GM23338 (cell line): ENCODE results near the gene TVP23A. TPM values are rescaled to one million over a fixed set of nuclear protein-coding genes. Genes with fewer than 3 reads are reported as not detected.

Experiments used
- ATAC-seq: fragments of 200-7000 bp; cut with Tn5 transposase; 3 replicates; pipeline ENCODE4 v1.9.1; 2020
- DNase-seq: peaks from one replicate; pipeline ENCODE4 v3.0.0-alpha.2; 2015; ENCODE audit warnings: low spot score
- H2AFZ ChIP-seq: fragments of 200-600 bp; sonication (generic); 2 replicates; pipeline ENCODE4 v1.8.0; 2016; ENCODE audit warnings: antibody characterized with exemption, mild to moderate bottlenecking, moderate library complexity
- H3F3A ChIP-seq: fragments of 200-600 bp; sonication (generic); replicated peaks from 2 replicates; pipeline ENCODE4 v1.8.0; 2017; ENCODE audit warnings: antibody characterized with exemption, mixed run types, low read depth
- H3K27ac ChIP-seq: fragments of 200-600 bp; sonication (generic); 2 replicates; pipeline ENCODE4 v1.6.1; 2016; ENCODE audit warnings: low read depth
- H3K27me3 ChIP-seq: fragments of 200-600 bp; sonication (generic); 2 replicates; pipeline ENCODE4 v1.8.0; 2016; ENCODE audit warnings: mild to moderate bottlenecking, mixed run types, moderate library complexity; ENCODE audit not compliant: insufficient read depth
- H3K36me3 ChIP-seq: fragments of 200-600 bp; sonication (generic); 2 replicates; pipeline ENCODE4 v1.8.0; 2016; ENCODE audit warnings: mild to moderate bottlenecking; ENCODE audit not compliant: insufficient read depth
- H3K4me1 ChIP-seq: fragments of 200-600 bp; sonication (generic); 2 replicates; pipeline ENCODE4 v1.8.0; 2016; ENCODE audit warnings: mild to moderate bottlenecking, moderate library complexity; ENCODE audit not compliant: insufficient read depth
- H3K4me2 ChIP-seq: fragments of 200-600 bp; sonication (generic); 2 replicates; pipeline ENCODE4 v1.7.1; 2017; ENCODE audit warnings: mixed run types
- H3K4me3 ChIP-seq: fragments of 200-600 bp; sonication (generic); 2 replicates; pipeline ENCODE4 v1.6.1; 2016; ENCODE audit warnings: mixed run types
- H3K79me2 ChIP-seq: fragments of 200-600 bp; sonication (generic); replicated peaks from 2 replicates; pipeline ENCODE4 v1.8.0; 2017; ENCODE audit warnings: mild to moderate bottlenecking; ENCODE audit not compliant: insufficient read depth
- H3K9me2 ChIP-seq: fragments of 200-600 bp; sonication (generic); 2 replicates; pipeline ENCODE4 v1.8.0; 2017; ENCODE audit not compliant: insufficient read depth
- H4K20me1 ChIP-seq: fragments of 200-600 bp; sonication (generic); replicated peaks from 2 replicates; pipeline ENCODE4 v1.8.0; 2017; ENCODE audit warnings: mild to moderate bottlenecking; ENCODE audit not compliant: insufficient read depth
- H3K27ac Mint-ChIP-seq: 2 replicates; pipeline ENCODE4 v1.8.0; 2020; ENCODE audit warnings: inconsistent platforms, mild to moderate bottlenecking, moderate library complexity, mixed read lengths
- H3K27me3 Mint-ChIP-seq: 3 replicates; pipeline ENCODE4 v1.8.0; 2022; ENCODE audit warnings: low read depth, mild to moderate bottlenecking, moderate library complexity, mixed read lengths, inconsistent platforms; ENCODE audit not compliant: insufficient read depth, poor library complexity
- H3K36me3 Mint-ChIP-seq: 3 replicates; pipeline ENCODE4 v1.8.0; 2021; ENCODE audit warnings: low read depth, mild to moderate bottlenecking, inconsistent platforms, moderate library complexity, mixed read lengths
- H3K4me1 Mint-ChIP-seq: 3 replicates; pipeline ENCODE4 v1.8.0; 2020; ENCODE audit warnings: mild to moderate bottlenecking, inconsistent platforms, mixed read lengths
- H3K4me3 Mint-ChIP-seq: 3 replicates; pipeline ENCODE4 v1.8.0; 2021; ENCODE audit warnings: moderate library complexity, mild to moderate bottlenecking, inconsistent platforms, mixed read lengths
- H3K9me3 Mint-ChIP-seq: 3 replicates; pipeline ENCODE4 v1.8.0; 2020; ENCODE audit warnings: moderate library complexity, mild to moderate bottlenecking, inconsistent platforms, mixed read lengths
- CREB1 ChIP-seq: fragments of 250-450 bp; sonication (Bioruptor Pico); IDR thresholded peaks from 2 replicates; pipeline ENCODE4 v1.5.0; 2020; ENCODE audit warnings: low read depth, mild to moderate bottlenecking, moderate library complexity
- EZH2 ChIP-seq: fragments of 200-600 bp; sonication (generic); IDR thresholded peaks from one replicate; pipeline ENCODE4 v1.8.0; 2017; ENCODE audit warnings: antibody characterized with exemption, mild to moderate bottlenecking, low read depth; ENCODE audit not compliant: unreplicated experiment
- EZH2phosphoT487 ChIP-seq: fragments of 200-600 bp; sonication (generic); IDR thresholded peaks from one replicate; pipeline ENCODE4 v1.8.1; 2018; ENCODE audit warnings: antibody characterized with exemption; ENCODE audit not compliant: unreplicated experiment
- JUNB ChIP-seq: IDR thresholded peaks from one replicate; pipeline ENCODE4 v1.6.1; 2016; ENCODE audit warnings: antibody characterized with exemption; ENCODE audit not compliant: unreplicated experiment
- NANOG ChIP-seq: IDR thresholded peaks from 2 replicates; pipeline ENCODE4 v1.6.1; 2016; ENCODE audit warnings: antibody characterized with exemption, borderline replicate concordance
- POLR2AphosphoS5 ChIP-seq: IDR thresholded peaks from 2 replicates; pipeline ENCODE4 v1.6.1; 2016; ENCODE audit warnings: antibody characterized with exemption, low read depth
- STAT1 ChIP-seq: IDR thresholded peaks from one replicate; pipeline ENCODE4 v1.6.1; 2016; ENCODE audit warnings: antibody characterized with exemption; ENCODE audit not compliant: unreplicated experiment
- ZNF114 ChIP-seq: fragments of 250-450 bp; sonication (Bioruptor Pico); IDR thresholded peaks from 2 replicates; pipeline ENCODE4 v1.5.0; 2020; ENCODE audit warnings: mild to moderate bottlenecking, moderate library complexity
- ZNF331 ChIP-seq: fragments of 250-450 bp; sonication (Bioruptor Pico); IDR thresholded peaks from 2 replicates; pipeline ENCODE4 v1.5.0; 2020; ENCODE audit warnings: low read depth, mild to moderate bottlenecking, moderate library complexity
- polyA plus RNA-seq: library from polyadenylated mRNA; unstranded; fragments of >200 nt; fragmentation: Nextera tagmentation; extraction: Ambion mirVana; gene quantifications from 2 replicates; pipeline ENCODE4 v1.2.1, GENCODE V29; 2016
- total RNA-seq: library from RNA; depleted of rRNA; stranded (reverse); fragments of >200 nt; shearing (Covaris generic); gene quantifications from 2 replicates; pipeline ENCODE4 v1.2.3, GENCODE V29; 2014
- TF ChIP-seq, protein P1 (sequence below), 2 experiments: fragments of 200-600 bp in 1 of 2; sonication (generic) in 1 of 2; conservative IDR thresholded peaks; 2 replicates each; pipeline versions ENCODE4 v1.5.1 to v1.6.1; 2016 to 2017; ENCODE audit warnings: antibody characterized with exemption in 2 of 2, low read depth in 2 of 2, mild to moderate bottlenecking in 2 of 2, moderate library complexity in 1 of 2
- TF ChIP-seq, protein P2 (sequence below): fragments of 250-450 bp; sonication (Bioruptor Pico); IDR thresholded peaks from 2 replicates; pipeline ENCODE4 v1.5.0; 2020; ENCODE audit warnings: mild to moderate bottlenecking, moderate library complexity
- TF ChIP-seq, protein P3 (sequence below): IDR thresholded peaks from one replicate; pipeline ENCODE4 v1.6.1; 2018; ENCODE audit warnings: antibody characterized with exemption; ENCODE audit not compliant: unreplicated experiment
- TF ChIP-seq, protein P4 (sequence below): IDR thresholded peaks from 2 replicates; pipeline ENCODE4 v1.6.1; 2016; ENCODE audit warnings: antibody characterized with exemption

TVP23A gene
- total and polyA plus RNA-seq, 2 experiments from 2014 or later = 2.8 to 4.5 TPM

DNA sequence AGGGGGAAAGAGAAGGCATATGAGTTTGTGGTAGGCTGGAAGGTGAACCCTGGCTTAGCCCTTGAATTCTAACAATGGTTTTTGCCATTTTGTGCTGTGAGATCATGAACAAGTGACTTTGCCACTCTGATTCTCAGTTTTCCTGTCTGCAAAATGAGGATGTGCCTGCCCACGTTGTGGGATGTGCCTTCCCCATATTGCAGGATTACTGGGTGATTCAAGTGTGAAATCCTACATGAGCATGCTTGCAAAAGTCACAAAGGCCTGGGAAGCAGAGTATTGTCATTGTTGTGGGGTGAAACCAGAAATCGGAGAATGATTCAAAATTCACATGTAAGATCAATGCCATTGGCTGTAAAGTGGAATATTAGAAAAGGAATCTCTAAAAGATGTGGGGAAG lies 28.6 kb upstream of the TVP23A start:
- H3K9me3 Mint-ChIP-seq = no peaks in the 10 kb centered on the region
- H3K4me1 ChIP-seq = no peaks in the 10 kb centered on the region
- TF ChIP-seq NANOG (no peak), POLR2AphosphoS5 (no peak), JUNB (no peak), CREB1 (CRISPR knock-in tag) (no peak), ZNF331 (CRISPR knock-in tag) (no peak), ZNF114 (no peak), STAT1 (no peak), EZH2 (no peak), EZH2phosphoT487 (no peak)
- TF ChIP-seq, protein P1, sequence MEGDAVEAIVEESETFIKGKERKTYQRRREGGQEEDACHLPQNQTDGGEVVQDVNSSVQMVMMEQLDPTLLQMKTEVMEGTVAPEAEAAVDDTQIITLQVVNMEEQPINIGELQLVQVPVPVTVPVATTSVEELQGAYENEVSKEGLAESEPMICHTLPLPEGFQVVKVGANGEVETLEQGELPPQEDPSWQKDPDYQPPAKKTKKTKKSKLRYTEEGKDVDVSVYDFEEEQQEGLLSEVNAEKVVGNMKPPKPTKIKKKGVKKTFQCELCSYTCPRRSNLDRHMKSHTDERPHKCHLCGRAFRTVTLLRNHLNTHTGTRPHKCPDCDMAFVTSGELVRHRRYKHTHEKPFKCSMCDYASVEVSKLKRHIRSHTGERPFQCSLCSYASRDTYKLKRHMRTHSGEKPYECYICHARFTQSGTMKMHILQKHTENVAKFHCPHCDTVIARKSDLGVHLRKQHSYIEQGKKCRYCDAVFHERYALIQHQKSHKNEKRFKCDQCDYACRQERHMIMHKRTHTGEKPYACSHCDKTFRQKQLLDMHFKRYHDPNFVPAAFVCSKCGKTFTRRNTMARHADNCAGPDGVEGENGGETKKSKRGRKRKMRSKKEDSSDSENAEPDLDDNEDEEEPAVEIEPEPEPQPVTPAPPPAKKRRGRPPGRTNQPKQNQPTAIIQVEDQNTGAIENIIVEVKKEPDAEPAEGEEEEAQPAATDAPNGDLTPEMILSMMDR (conservative IDR thresholded peaks at IDR 0.05; ENCODE audit: low read depth in 2 of 2) = no peak
- TF ChIP-seq, protein P2, sequence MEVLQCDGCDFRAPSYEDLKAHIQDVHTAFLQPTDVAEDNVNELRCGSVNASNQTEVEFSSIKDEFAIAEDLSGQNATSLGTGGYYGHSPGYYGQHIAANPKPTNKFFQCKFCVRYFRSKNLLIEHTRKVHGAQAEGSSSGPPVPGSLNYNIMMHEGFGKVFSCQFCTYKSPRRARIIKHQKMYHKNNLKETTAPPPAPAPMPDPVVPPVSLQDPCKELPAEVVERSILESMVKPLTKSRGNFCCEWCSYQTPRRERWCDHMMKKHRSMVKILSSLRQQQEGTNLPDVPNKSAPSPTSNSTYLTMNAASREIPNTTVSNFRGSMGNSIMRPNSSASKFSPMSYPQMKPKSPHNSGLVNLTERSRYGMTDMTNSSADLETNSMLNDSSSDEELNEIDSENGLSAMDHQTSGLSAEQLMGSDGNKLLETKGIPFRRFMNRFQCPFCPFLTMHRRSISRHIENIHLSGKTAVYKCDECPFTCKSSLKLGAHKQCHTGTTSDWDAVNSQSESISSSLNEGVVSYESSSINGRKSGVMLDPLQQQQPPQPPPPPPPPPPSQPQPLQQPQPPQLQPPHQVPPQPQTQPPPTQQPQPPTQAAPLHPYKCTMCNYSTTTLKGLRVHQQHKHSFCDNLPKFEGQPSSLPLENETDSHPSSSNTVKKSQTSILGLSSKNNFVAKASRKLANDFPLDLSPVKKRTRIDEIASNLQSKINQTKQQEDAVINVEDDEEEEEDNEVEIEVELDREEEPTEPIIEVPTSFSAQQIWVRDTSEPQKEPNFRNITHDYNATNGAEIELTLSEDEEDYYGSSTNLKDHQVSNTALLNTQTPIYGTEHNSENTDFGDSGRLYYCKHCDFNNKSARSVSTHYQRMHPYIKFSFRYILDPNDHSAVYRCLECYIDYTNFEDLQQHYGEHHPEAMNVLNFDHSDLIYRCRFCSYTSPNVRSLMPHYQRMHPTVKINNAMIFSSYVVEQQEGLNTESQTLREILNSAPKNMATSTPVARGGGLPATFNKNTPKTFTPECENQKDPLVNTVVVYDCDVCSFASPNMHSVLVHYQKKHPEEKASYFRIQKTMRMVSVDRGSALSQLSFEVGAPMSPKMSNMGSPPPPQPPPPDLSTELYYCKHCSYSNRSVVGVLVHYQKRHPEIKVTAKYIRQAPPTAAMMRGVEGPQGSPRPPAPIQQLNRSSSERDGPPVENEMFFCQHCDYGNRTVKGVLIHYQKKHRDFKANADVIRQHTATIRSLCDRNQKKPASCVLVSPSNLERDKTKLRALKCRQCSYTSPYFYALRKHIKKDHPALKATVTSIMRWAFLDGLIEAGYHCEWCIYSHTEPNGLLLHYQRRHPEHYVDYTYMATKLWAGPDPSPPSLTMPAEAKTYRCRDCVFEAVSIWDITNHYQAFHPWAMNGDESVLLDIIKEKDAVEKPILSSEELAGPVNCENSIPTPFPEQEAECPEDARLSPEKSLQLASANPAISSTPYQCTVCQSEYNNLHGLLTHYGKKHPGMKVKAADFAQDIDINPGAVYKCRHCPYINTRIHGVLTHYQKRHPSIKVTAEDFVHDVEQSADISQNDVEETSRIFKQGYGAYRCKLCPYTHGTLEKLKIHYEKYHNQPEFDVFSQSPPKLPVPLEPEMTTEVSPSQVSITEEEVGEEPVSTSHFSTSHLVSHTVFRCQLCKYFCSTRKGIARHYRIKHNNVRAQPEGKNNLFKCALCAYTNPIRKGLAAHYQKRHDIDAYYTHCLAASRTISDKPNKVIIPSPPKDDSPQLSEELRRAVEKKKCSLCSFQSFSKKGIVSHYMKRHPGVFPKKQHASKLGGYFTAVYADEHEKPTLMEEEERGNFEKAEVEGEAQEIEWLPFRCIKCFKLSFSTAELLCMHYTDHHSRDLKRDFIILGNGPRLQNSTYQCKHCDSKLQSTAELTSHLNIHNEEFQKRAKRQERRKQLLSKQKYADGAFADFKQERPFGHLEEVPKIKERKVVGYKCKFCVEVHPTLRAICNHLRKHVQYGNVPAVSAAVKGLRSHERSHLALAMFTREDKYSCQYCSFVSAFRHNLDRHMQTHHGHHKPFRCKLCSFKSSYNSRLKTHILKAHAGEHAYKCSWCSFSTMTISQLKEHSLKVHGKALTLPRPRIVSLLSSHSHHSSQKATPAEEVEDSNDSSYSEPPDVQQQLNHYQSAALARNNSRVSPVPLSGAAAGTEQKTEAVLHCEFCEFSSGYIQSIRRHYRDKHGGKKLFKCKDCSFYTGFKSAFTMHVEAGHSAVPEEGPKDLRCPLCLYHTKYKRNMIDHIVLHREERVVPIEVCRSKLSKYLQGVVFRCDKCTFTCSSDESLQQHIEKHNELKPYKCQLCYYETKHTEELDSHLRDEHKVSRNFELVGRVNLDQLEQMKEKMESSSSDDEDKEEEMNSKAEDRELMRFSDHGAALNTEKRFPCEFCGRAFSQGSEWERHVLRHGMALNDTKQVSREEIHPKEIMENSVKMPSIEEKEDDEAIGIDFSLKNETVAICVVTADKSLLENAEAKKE = no peak
- TF ChIP-seq, protein P3, sequence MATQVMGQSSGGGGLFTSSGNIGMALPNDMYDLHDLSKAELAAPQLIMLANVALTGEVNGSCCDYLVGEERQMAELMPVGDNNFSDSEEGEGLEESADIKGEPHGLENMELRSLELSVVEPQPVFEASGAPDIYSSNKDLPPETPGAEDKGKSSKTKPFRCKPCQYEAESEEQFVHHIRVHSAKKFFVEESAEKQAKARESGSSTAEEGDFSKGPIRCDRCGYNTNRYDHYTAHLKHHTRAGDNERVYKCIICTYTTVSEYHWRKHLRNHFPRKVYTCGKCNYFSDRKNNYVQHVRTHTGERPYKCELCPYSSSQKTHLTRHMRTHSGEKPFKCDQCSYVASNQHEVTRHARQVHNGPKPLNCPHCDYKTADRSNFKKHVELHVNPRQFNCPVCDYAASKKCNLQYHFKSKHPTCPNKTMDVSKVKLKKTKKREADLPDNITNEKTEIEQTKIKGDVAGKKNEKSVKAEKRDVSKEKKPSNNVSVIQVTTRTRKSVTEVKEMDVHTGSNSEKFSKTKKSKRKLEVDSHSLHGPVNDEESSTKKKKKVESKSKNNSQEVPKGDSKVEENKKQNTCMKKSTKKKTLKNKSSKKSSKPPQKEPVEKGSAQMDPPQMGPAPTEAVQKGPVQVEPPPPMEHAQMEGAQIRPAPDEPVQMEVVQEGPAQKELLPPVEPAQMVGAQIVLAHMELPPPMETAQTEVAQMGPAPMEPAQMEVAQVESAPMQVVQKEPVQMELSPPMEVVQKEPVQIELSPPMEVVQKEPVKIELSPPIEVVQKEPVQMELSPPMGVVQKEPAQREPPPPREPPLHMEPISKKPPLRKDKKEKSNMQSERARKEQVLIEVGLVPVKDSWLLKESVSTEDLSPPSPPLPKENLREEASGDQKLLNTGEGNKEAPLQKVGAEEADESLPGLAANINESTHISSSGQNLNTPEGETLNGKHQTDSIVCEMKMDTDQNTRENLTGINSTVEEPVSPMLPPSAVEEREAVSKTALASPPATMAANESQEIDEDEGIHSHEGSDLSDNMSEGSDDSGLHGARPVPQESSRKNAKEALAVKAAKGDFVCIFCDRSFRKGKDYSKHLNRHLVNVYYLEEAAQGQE = no peak
- TF ChIP-seq, protein P4, sequence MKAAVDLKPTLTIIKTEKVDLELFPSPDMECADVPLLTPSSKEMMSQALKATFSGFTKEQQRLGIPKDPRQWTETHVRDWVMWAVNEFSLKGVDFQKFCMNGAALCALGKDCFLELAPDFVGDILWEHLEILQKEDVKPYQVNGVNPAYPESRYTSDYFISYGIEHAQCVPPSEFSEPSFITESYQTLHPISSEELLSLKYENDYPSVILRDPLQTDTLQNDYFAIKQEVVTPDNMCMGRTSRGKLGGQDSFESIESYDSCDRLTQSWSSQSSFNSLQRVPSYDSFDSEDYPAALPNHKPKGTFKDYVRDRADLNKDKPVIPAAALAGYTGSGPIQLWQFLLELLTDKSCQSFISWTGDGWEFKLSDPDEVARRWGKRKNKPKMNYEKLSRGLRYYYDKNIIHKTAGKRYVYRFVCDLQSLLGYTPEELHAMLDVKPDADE = no peak
- no peak for ATAC-seq
- no peak overlapping the region for H3K4me3 ChIP-seq
- H3K27me3 ChIP-seq = no peaks in the 10 kb centered on the region
- no peaks in the 10 kb centered on the region for H3F3A ChIP-seq
- no peaks in the 10 kb centered on the region for H4K20me1 ChIP-seq
- no peak overlapping the region for H3K27ac Mint-ChIP-seq
- H3K4me1 Mint-ChIP-seq = no peaks in the 10 kb centered on the region; the same call in 2 of the 3 replicates
- H2AFZ ChIP-seq = no peak overlapping the region
- H3K36me3 ChIP-seq = no peaks in the 10 kb centered on the region
- no peak overlapping the region for H3K4me2 ChIP-seq
- H3K9me2 ChIP-seq = no peaks in the 10 kb centered on the region
- H3K36me3 Mint-ChIP-seq = no peaks in the 10 kb centered on the region
- H3K27ac ChIP-seq = no peak overlapping the region
- H3K4me3 Mint-ChIP-seq = no peak overlapping the region
- no peak for DNase-seq
- no peaks in the 10 kb centered on the region for H3K79me2 ChIP-seq
- H3K27me3 Mint-ChIP-seq = peaks cover 3% of the 10 kb centered on the region
